GM12878 (cell line): ENCODE data around the gene CEACAM3.

Experiments
- ATF7 ChIP-seq: fragments of 450-650 bp; IDR thresholded peaks from 2 replicates; pipeline ENCODE4 v1.6.1; 2016; ENCODE audit warnings: low read depth, mild to moderate bottlenecking
- CBFB ChIP-seq: IDR thresholded peaks from 2 replicates; pipeline ENCODE4 v1.6.1; 2016; ENCODE audit warnings: antibody characterized with exemption, low read depth
- CBX5 ChIP-seq: sonication (generic); IDR thresholded peaks from 2 replicates; pipeline ENCODE4 v1.6.1; 2016; ENCODE audit warnings: low read depth, moderate library complexity, mild to moderate bottlenecking, inconsistent platforms
- KDM1A ChIP-seq: fragments of 200-600 bp; sonication (generic); IDR thresholded peaks from 2 replicates; pipeline ENCODE4 v1.6.1; 2016; ENCODE audit warnings: borderline replicate concordance
- NRF1 ChIP-seq: conservative IDR thresholded peaks from 2 replicates; pipeline ENCODE4 v1.6.1; 2011; ENCODE audit warnings: mild to moderate bottlenecking, low read depth, low read length, improper control_type of control experiment
- POLR2A ChIP-seq: IDR thresholded peaks from 2 replicates; pipeline ENCODE4 v1.6.1; 2011; ENCODE audit warnings: low read depth, mild to moderate bottlenecking, low read length
- POLR2AphosphoS5 ChIP-seq: IDR thresholded peaks from 2 replicates; pipeline ENCODE4 v1.6.1; 2011; ENCODE audit warnings: mild to moderate bottlenecking, low read length, inconsistent platforms
- SIN3A ChIP-seq: IDR thresholded peaks from 2 replicates; pipeline ENCODE4 v1.6.1; 2012; ENCODE audit warnings: low read depth, low read length, improper control_type of control experiment
- SMC3 ChIP-seq: IDR thresholded peaks from 2 replicates; pipeline ENCODE4 v1.6.1; 2011; ENCODE audit warnings: low read length, improper control_type of control experiment, borderline replicate concordance
- YY1 ChIP-seq: IDR thresholded peaks from 2 replicates; pipeline ENCODE4 v1.6.1; 2011; ENCODE audit warnings: low read depth, mild to moderate bottlenecking, low read length
- ZZZ3 ChIP-seq: IDR thresholded peaks from 2 replicates; pipeline ENCODE4 v1.6.1; 2011; ENCODE audit warnings: low read depth; ENCODE audit not compliant: control insufficient read depth, insufficient read length
- TF ChIP-seq, protein P1 (sequence below), 3 experiments: IDR thresholded peaks in 2 of 3; conservative IDR thresholded peaks in 1 of 3; 2 replicates each; pipeline ENCODE4 v1.5.1; 2011; ENCODE audit warnings: low read depth in 3 of 3, low read length in 3 of 3, mild to moderate bottlenecking in 3 of 3, control low read depth in 2 of 3, moderate library complexity in 2 of 3, inconsistent platforms in 1 of 3, mixed read lengths in 1 of 3; ENCODE audit not compliant: control insufficient read depth in 2 of 3, insufficient read depth in 1 of 3; ENCODE audit errors: extremely low read depth in 1 of 3
- TF ChIP-seq, protein P2 (sequence below): IDR thresholded peaks from 2 replicates; pipeline ENCODE4 v1.6.1; 2012; ENCODE audit warnings: low read depth, low read length, improper control_type of control experiment

DNA sequence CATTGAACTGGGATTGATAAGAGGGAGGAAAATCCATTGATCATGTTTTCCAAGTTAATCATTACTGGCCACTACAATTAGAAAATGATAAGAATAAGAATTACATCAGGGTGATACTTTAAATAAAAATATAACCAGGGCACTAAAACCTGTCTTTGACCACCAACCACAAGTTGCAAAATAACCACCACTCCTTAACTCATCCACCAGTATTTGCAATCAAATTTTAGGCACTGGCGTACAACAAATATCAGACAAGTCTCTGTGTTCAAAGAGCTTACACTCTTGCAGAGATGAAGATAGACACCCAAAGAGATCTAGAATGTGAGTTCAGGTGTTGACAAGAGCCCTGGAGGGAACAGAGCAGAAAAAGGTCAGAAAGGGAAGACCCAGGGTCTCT, 514 bp downstream of the CEACAM3 start:
- no peak for TF ChIP-seq ATF7
- TF ChIP-seq POLR2A = no peak
- TF ChIP-seq CBFB = no peak
- TF ChIP-seq, protein P1, sequence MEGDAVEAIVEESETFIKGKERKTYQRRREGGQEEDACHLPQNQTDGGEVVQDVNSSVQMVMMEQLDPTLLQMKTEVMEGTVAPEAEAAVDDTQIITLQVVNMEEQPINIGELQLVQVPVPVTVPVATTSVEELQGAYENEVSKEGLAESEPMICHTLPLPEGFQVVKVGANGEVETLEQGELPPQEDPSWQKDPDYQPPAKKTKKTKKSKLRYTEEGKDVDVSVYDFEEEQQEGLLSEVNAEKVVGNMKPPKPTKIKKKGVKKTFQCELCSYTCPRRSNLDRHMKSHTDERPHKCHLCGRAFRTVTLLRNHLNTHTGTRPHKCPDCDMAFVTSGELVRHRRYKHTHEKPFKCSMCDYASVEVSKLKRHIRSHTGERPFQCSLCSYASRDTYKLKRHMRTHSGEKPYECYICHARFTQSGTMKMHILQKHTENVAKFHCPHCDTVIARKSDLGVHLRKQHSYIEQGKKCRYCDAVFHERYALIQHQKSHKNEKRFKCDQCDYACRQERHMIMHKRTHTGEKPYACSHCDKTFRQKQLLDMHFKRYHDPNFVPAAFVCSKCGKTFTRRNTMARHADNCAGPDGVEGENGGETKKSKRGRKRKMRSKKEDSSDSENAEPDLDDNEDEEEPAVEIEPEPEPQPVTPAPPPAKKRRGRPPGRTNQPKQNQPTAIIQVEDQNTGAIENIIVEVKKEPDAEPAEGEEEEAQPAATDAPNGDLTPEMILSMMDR (IDR thresholded peaks at IDR 0.05 in 2 of 3, conservative IDR thresholded peaks at IDR 0.05 in 1 of 3; ENCODE audit: control insufficient read depth in 2 of 3, extremely low read depth in 1 of 3, insufficient read depth in 1 of 3, low read depth in 3 of 3, low read length in 3 of 3) = no peak
- no peak for TF ChIP-seq KDM1A
- no peak for TF ChIP-seq NRF1
- no peak for TF ChIP-seq YY1
- no peak for TF ChIP-seq ZZZ3
- no peak for TF ChIP-seq CBX5
- TF ChIP-seq, protein P2, sequence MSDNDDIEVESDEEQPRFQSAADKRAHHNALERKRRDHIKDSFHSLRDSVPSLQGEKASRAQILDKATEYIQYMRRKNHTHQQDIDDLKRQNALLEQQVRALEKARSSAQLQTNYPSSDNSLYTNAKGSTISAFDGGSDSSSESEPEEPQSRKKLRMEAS = no peak
- no peak for TF ChIP-seq POLR2AphosphoS5
- no peak for TF ChIP-seq SMC3
- TF ChIP-seq SIN3A = no peak
